Measurements from ENCODE around the gene USH2A. TPM values are rescaled to one million over a fixed set of nuclear protein-coding genes. Genes with fewer than 3 reads are reported as not detected.

The USH2A gene
- total RNA-seq, 1 donor from 2014 or later = 0.04 TPM

DNA sequence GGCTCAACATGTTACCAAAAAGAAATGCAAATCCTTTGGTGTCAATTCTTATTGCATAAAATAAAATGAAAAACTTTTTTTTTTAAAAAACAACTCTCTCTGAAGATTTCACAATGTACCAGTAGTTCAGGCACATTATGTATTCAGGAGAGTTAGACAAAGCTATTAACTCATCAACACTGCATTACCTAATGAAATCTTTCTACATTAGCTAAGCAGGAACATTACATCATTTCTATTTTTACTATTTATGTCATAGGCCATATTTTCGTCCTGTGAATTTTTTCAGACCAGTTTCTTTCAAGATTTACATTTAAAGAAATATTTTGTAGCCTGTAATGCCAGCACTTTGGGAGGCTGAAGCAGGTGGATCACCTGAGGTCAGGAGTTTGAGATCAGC lies 366.2 kb downstream of the USH2A start:
- H2AFZ ChIP-seq (replicated peaks) = no peak overlapping the region
- no peak overlapping the region for H3K4me2 ChIP-seq
- H3K4me3 Mint-ChIP-seq = no peak overlapping the region
- H3K27ac Mint-ChIP-seq = no peak overlapping the region
- DNase-seq (ENCODE audit: low spot score) = no peak
- H3K27me3 Mint-ChIP-seq (ENCODE audit: insufficient read depth, low read depth) = no peaks in the 10 kb centered on the region
- no peaks in the 10 kb centered on the region for H3K9me3 Mint-ChIP-seq
- no peaks in the 10 kb centered on the region for H3K27me3 ChIP-seq
- H3K27ac ChIP-seq = no peak overlapping the region
- TF ChIP-seq, protein P1, sequence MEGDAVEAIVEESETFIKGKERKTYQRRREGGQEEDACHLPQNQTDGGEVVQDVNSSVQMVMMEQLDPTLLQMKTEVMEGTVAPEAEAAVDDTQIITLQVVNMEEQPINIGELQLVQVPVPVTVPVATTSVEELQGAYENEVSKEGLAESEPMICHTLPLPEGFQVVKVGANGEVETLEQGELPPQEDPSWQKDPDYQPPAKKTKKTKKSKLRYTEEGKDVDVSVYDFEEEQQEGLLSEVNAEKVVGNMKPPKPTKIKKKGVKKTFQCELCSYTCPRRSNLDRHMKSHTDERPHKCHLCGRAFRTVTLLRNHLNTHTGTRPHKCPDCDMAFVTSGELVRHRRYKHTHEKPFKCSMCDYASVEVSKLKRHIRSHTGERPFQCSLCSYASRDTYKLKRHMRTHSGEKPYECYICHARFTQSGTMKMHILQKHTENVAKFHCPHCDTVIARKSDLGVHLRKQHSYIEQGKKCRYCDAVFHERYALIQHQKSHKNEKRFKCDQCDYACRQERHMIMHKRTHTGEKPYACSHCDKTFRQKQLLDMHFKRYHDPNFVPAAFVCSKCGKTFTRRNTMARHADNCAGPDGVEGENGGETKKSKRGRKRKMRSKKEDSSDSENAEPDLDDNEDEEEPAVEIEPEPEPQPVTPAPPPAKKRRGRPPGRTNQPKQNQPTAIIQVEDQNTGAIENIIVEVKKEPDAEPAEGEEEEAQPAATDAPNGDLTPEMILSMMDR (IDR thresholded peaks at IDR 0.05) = no peak
- TF ChIP-seq EZH2phosphoT487 (IDR thresholded peaks at IDR 0.05) = no peak
- no peak for TF ChIP-seq EZH2 (IDR thresholded peaks at IDR 0.05)
- H3K36me3 ChIP-seq = no peaks in the 10 kb centered on the region
- no peaks in the 10 kb centered on the region for H3K36me3 Mint-ChIP-seq
- no peaks in the 10 kb centered on the region for H4K20me1 ChIP-seq (ENCODE audit: low read depth)
- H3K79me2 ChIP-seq (ENCODE audit: low read depth) = no peaks in the 10 kb centered on the region
- no peak overlapping the region for H3K4me3 ChIP-seq
- no peaks in the 10 kb centered on the region for H3F3A ChIP-seq (ENCODE audit: low read depth)
- no peaks in the 10 kb centered on the region for H3K9me3 ChIP-seq (ENCODE audit: low read depth)
- peaks cover 8% of the 10 kb centered on the region for H3K4me1 Mint-ChIP-seq
- H3K4me1 ChIP-seq = no peaks in the 10 kb centered on the region
- H3K9ac ChIP-seq = no peak overlapping the region

DNA sequence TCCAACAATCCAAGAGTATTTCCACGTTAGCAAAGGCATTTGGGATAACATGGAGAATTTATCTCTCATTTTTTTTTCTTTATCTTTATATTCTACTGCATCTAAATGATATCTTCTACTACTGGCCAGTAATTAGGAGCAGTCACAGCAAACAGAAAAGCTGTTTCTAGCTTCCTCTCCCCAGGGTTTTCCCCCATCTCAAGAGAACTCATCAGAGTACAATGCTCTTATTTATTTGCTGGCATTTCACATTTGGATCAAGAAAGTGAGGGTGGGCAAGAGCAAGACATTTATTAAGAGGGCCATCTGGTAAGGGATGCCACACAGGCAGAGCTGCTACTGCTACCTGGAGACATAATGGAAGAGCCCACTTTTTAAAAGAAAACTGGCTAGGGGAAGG lies 368.2 kb downstream of the USH2A start:
- TF ChIP-seq EZH2phosphoT487 (IDR thresholded peaks at IDR 0.05) (no peak), EZH2 (IDR thresholded peaks at IDR 0.05) (no peak)
- TF ChIP-seq, protein P1 (IDR thresholded peaks at IDR 0.05) = no peak
- Histone ChIP-seq H3K27ac (no peak overlapping the region), H3K9ac (no peak overlapping the region), H3K79me2 (ENCODE audit: low read depth) (no peaks in the 10 kb centered on the region), H3K4me1 (no peaks in the 10 kb centered on the region), H3K36me3 (no peaks in the 10 kb centered on the region), H3K4me2 (no peak overlapping the region), H3K27me3 (no peaks in the 10 kb centered on the region), H2AFZ (replicated peaks) (no peak overlapping the region), H3F3A (ENCODE audit: low read depth) (no peaks in the 10 kb centered on the region), H3K9me3 (ENCODE audit: low read depth) (no peaks in the 10 kb centered on the region), H4K20me1 (ENCODE audit: low read depth) (no peaks in the 10 kb centered on the region), H3K4me3 (no peak overlapping the region)
- Mint-ChIP-seq H3K4me3 (no peak overlapping the region), H3K4me1 (peaks cover 8% of the 10 kb centered on the region), H3K27me3 (ENCODE audit: insufficient read depth, low read depth) (no peaks in the 10 kb centered on the region), H3K27ac (no peak overlapping the region), H3K9me3 (no peaks in the 10 kb centered on the region), H3K36me3 (no peaks in the 10 kb centered on the region)
- no peak for DNase-seq (ENCODE audit: low spot score)

DNA sequence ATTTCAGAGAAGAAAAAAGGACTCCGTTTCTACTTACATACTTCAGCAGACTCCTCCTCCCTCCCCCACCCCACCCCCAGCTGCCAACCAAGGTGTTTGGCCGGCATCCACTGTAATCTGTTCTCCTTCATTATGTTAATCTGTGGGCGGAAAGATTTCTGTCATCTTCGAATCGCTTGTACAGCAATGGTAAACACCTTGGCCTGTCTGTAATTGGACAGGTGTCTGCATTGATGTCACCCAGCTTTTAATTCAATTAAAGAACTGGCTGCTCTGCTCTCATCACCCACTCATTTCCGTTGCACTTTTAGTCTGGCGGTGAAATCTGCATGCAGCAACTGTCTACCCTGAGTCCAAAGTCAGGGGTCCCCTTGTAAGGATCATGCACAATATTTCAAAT lies 368.6 kb downstream of the USH2A start:
- TF ChIP-seq EZH2 (IDR thresholded peaks at IDR 0.05) (no peak), EZH2phosphoT487 (IDR thresholded peaks at IDR 0.05) (no peak)
- TF ChIP-seq, protein P1 (IDR thresholded peaks at IDR 0.05) = no peak
- no peak overlapping the region for H3K4me3 ChIP-seq
- H3K4me2 ChIP-seq = no peak overlapping the region
- peaks cover 8% of the 10 kb centered on the region for H3K4me1 Mint-ChIP-seq
- no peaks in the 10 kb centered on the region for H3K27me3 Mint-ChIP-seq (ENCODE audit: insufficient read depth, low read depth)
- H4K20me1 ChIP-seq (ENCODE audit: low read depth) = no peaks in the 10 kb centered on the region
- no peaks in the 10 kb centered on the region for H3K27me3 ChIP-seq
- H3K9ac ChIP-seq = no peak overlapping the region
- H2AFZ ChIP-seq (replicated peaks) = peak overlapping the region; percentile 42
- H3K27ac Mint-ChIP-seq = no peak overlapping the region
- DNase-seq (ENCODE audit: low spot score) = no peak
- no peaks in the 10 kb centered on the region for H3K36me3 Mint-ChIP-seq
- no peak overlapping the region for H3K27ac ChIP-seq
- no peaks in the 10 kb centered on the region for H3K4me1 ChIP-seq
- no peak overlapping the region for H3K4me3 Mint-ChIP-seq
- no peaks in the 10 kb centered on the region for H3K9me3 ChIP-seq (ENCODE audit: low read depth)
- no peaks in the 10 kb centered on the region for H3F3A ChIP-seq (ENCODE audit: low read depth)
- no peaks in the 10 kb centered on the region for H3K79me2 ChIP-seq (ENCODE audit: low read depth)
- H3K36me3 ChIP-seq = no peaks in the 10 kb centered on the region
- H3K9me3 Mint-ChIP-seq = no peaks in the 10 kb centered on the region
